NCI-H82 (cell line): ENCODE data around the gene UBQLN1.
"Not testable (repeated sequence)": the region's sequence is repeated elsewhere in the genome, so short reads cannot be mapped to it uniquely, and the experiment has no call there.

Source experiments
- DNase-seq: peaks from one replicate; lab custom pipeline; 2025; lab: John Stamatoyannopoulos, UW

UBQLN1 gene

GRCh38 chr9:83707768-83708514 is at the start of gene UBQLN1:
Gene UBQLN1 (minus strand): TSS chr9:83707958. CDS start chr9:83707679, 279 bp downstream.
- peak; percentile 94 for DNase-seq

GRCh38 chr9:83754383-83754977 is 46.7 kb upstream of the UBQLN1 start:
- DNase-seq = no peak

GRCh38 chr9:83749706-83750105 is 41.9 kb upstream of the UBQLN1 start:
- DNase-seq = no peak

GRCh38 chr9:83744206-83744605 is 36.4 kb upstream of the UBQLN1 start:
- DNase-seq = no peak

- no peak for DNase-seq
These were observed 26.0 kb upstream of the UBQLN1 start for GRCh38 chr9:83733739-83734138.

GRCh38 chr9:83728591-83729368 is 21.0 kb upstream of the UBQLN1 start:
- not testable (repeated sequence) for DNase-seq

- no peak for DNase-seq
These were observed 16.7 kb upstream of the UBQLN1 start for GRCh38 chr9:83724436-83724835.

- DNase-seq = no peak
These were observed 15.2 kb upstream of the UBQLN1 start for GRCh38 chr9:83722726-83723495.

- no peak for DNase-seq
These were observed 13.8 kb upstream of the UBQLN1 start for GRCh38 chr9:83721509-83721908.

- DNase-seq = no peak
These were observed 8.0 kb upstream of the UBQLN1 start for GRCh38 chr9:83715794-83716193.

GRCh38 chr9:83715221-83715620 is 7.5 kb upstream of the UBQLN1 start:
- no peak for DNase-seq

- no peak for DNase-seq
These were observed 6.6 kb upstream of the UBQLN1 start for GRCh38 chr9:83714329-83714728.

GRCh38 chr9:83708515-83709158 is 879 bp upstream of the UBQLN1 start:
- DNase-seq = peak; percentile 54

GRCh38 chr9:83707518-83707767 is 315 bp downstream of the UBQLN1 start:
- no peak for DNase-seq

- peak; percentile 79 for DNase-seq
These were observed 861 bp downstream of the UBQLN1 start for GRCh38 chr9:83706676-83707517.

- DNase-seq = not testable (repeated sequence)
These were observed 2.5 kb downstream of the UBQLN1 start for GRCh38 chr9:83705219-83705651.

GRCh38 chr9:83701769-83702168 is 6.0 kb downstream of the UBQLN1 start:
- DNase-seq = no peak

- no peak for DNase-seq
These were observed 6.5 kb downstream of the UBQLN1 start for GRCh38 chr9:83701286-83701685.

GRCh38 chr9:83699615-83700014 is 8.1 kb downstream of the UBQLN1 start:
- DNase-seq = no peak

GRCh38 chr9:83698976-83699585 is 8.7 kb downstream of the UBQLN1 start:
- DNase-seq = no peak

GRCh38 chr9:83691492-83691891 is 16.3 kb downstream of the UBQLN1 start:
- no peak for DNase-seq
